MCF 10A (cell line): ENCODE data around the gene OR7G2. TPM values are rescaled to one million over a fixed set of nuclear protein-coding genes. Genes with fewer than 3 reads are reported as not detected.

Experiments
- BruUV-seq: library from RNA; stranded (reverse); fragments of 400-500 nt; replicated peaks from 2 replicates; lab custom pipeline; 2021; lab: Mats Ljungman, UMichigan
- CTCF ChIA-PET: fragments of 300-600 bp; sonication (Branson Sonifier 250); formaldehyde crosslinking; extraction: SDS; loops from one replicate; lab custom pipeline; 2021; ENCODE audit warnings: antibody characterized with exemption, inconsistent platforms; lab: Yijun Ruan, JAX
- POLR2A ChIA-PET: fragments of 300-600, 350-650 bp; sonication (Branson Sonifier 250); formaldehyde crosslinking; extraction: SDS; loops from one replicate; lab custom pipeline; 2020; ENCODE audit warnings: antibody characterized with exemption, inconsistent platforms; lab: Yijun Ruan, JAX
- DNase-seq: peaks from one replicate; pipeline ENCODE4 v3.0.0-alpha.2; 2018; ENCODE audit not compliant: unreplicated experiment
- H3K27ac Mint-ChIP-seq: one replicate; pipeline ENCODE4 v1.8.0; 2022; ENCODE audit warnings: mild to moderate bottlenecking, low read depth, mixed read lengths; ENCODE audit not compliant: unreplicated experiment
- H3K27me3 Mint-ChIP-seq: one replicate; pipeline ENCODE4 v1.8.0; 2022; ENCODE audit warnings: mixed read lengths; ENCODE audit not compliant: insufficient read depth, unreplicated experiment
- H3K36me3 Mint-ChIP-seq: one replicate; pipeline ENCODE4 v1.8.0; 2022; ENCODE audit warnings: mild to moderate bottlenecking, moderate library complexity, mixed read lengths; ENCODE audit not compliant: insufficient read depth, unreplicated experiment
- H3K4me1 Mint-ChIP-seq: one replicate; pipeline ENCODE4 v1.8.0; 2022; ENCODE audit warnings: mixed read lengths; ENCODE audit not compliant: insufficient read depth, unreplicated experiment
- H3K4me3 Mint-ChIP-seq: one replicate; pipeline ENCODE4 v1.8.0; 2022; ENCODE audit warnings: mild to moderate bottlenecking, moderate library complexity, mixed read lengths; ENCODE audit not compliant: unreplicated experiment
- H3K9me3 Mint-ChIP-seq: one replicate; pipeline ENCODE4 v1.8.0; 2022; ENCODE audit warnings: mixed read lengths; ENCODE audit not compliant: unreplicated experiment
- intact Hi-C: fragments of 100-400 bp; cut with micrococcal nuclease; formaldehyde crosslinking; loops from 2 replicates; pipeline ENCODE4 v1.14.1; 2022
- total RNA-seq: library from RNA; stranded (reverse); gene quantifications from 2 replicates; pipeline ENCODE4 v1.2.3, GENCODE V29; 2022
- TF ChIP-seq, protein P1 (sequence below): fragments of 200-600 bp; IDR thresholded peaks from one replicate; pipeline ENCODE4 v1.8.0; 2022; ENCODE audit warnings: antibody characterized with exemption, mild to moderate bottlenecking; ENCODE audit not compliant: unreplicated experiment

Gene OR7G2
- total RNA-seq, 1 experiment from 2014 or later: not detected

DNA sequence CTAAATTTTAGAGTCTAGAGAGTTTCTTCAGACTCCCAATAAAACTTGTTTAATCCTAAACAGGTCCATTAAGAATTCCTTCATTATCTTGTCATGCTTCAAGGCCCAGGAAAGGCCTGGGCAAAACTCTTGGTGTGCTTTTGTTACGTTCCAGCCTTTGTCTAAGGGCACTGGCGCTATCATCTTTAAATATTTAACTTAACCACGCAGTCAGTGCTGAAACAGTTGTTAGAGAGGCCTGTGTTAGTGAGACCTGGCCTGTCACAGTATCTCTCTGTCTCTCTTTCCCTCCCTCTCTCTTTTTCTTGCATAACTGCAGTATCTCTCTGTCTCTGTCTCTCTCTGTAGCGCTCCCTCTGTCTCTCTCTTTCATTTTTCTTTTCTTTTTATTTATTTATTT, 28.6 kb downstream of the OR7G2 start:
- Mint-ChIP-seq H3K9me3 (no peaks in the 10 kb centered on the region), H3K36me3 (no peaks in the 10 kb centered on the region), H3K27me3 (no peaks in the 10 kb centered on the region), H3K27ac (no peak overlapping the region), H3K4me1 (peaks cover 14% of the 10 kb centered on the region), H3K4me3 (no peak overlapping the region)
- DNase-seq: no peak
- intact Hi-C loops: loop anchor here (1.0 to 10.0 kb wide), 4 partner anchors 463 to 814 kb away; partner anchors contain the start of gene KANK3
- TF ChIP-seq, protein P1, sequence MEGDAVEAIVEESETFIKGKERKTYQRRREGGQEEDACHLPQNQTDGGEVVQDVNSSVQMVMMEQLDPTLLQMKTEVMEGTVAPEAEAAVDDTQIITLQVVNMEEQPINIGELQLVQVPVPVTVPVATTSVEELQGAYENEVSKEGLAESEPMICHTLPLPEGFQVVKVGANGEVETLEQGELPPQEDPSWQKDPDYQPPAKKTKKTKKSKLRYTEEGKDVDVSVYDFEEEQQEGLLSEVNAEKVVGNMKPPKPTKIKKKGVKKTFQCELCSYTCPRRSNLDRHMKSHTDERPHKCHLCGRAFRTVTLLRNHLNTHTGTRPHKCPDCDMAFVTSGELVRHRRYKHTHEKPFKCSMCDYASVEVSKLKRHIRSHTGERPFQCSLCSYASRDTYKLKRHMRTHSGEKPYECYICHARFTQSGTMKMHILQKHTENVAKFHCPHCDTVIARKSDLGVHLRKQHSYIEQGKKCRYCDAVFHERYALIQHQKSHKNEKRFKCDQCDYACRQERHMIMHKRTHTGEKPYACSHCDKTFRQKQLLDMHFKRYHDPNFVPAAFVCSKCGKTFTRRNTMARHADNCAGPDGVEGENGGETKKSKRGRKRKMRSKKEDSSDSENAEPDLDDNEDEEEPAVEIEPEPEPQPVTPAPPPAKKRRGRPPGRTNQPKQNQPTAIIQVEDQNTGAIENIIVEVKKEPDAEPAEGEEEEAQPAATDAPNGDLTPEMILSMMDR: no peak
- ChIA-PET POLR2A (interaction anchor here (0.7 kb wide), 1 partner anchor 72 kb away, joined by 3 read pairs; no protein-coding TSS in a partner anchor), CTCF (interaction anchor here (0.7 to 1.8 kb wide), 2 partner anchors 425 to 1634 kb away, joined by 3 to 6 read pairs; no protein-coding TSS in a partner anchor)
- no TSS peak for BruUV-seq

DNA sequence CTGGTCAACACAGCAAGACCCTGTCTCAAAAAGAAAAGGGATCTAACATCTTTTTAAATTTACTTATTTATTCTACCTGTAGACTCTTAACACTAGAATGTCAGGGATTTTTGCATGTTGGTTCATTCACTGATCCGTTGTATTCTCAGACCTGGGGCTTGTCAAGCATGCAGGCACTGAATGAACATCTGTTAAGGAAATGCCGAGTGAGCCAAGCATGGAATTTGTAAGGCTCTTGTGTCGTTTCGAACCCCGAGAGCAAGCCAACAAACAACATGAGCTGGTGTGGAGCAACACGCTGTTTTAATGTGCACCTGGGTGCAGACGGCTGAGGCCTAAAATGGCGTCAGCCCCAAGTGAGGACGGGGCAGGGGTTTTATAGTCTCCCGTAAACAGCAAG, 30.4 kb downstream of the OR7G2 start:
- POLR2A ChIA-PET: no interaction called here
- H3K36me3 Mint-ChIP-seq: no peaks in the 10 kb centered on the region
- CTCF ChIA-PET: interaction anchor here (0.6 to 1.8 kb wide), 4 partner anchors 9 to 423 kb away, joined by 3 to 6 read pairs (median 4); partner anchors contain the start of gene OR1M1
- H3K9me3 Mint-ChIP-seq: no peaks in the 10 kb centered on the region
- no peaks in the 10 kb centered on the region for H3K27me3 Mint-ChIP-seq
- TF ChIP-seq, protein P1: no peak
- BruUV-seq: no TSS peak
- no peak overlapping the region for H3K27ac Mint-ChIP-seq
- H3K4me1 Mint-ChIP-seq: peaks cover 14% of the 10 kb centered on the region
- DNase-seq: no peak
- intact Hi-C loops: loop anchor here (10.0 kb wide), 3 partner anchors 492 to 812 kb away; partner anchors contain the start of gene KANK3
- no peak overlapping the region for H3K4me3 Mint-ChIP-seq

DNA sequence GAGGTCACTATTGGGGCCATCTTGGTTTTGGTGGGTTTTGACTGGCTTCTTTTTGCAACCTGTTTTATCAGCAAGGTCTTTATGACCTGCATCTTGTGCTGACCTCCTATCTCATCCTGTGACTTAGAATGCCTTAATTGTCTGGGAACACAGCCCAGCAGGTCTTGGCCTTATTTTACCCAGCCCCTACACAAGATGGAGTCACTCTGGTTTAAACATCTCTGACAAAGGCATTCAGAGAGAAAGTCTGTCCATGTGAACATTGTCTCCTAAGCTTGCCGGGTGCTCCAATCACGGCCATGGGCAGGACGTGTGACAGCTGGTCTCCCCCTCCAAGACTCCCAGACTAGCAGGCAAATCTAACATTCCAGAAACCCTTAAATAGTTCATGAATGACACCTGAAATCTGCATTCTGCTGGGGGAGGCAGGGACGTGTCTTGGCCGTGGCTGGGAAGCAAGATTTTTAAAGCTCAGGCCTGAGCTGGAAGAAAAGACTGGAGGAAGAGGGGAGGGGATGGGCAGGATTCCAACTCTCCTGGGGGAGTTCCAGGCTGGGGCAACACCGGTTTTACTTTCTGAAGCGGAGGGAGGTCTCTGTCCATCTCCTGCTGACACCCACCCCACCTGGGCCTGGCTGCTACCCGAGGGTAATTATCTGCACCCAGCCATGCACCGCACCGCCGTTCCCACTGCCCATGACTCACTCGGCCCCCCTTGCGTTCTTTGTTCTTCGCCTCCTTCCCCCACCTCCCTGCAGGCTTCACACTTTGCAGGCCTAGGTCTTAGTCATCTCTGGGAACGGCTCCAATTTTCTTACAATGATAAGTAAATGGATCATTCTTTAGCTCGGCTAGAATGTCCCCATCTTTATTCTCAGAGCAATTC, 32.0 kb downstream of the OR7G2 start:
- H3K4me3 Mint-ChIP-seq: peak overlapping the region; percentile 65
- CTCF ChIA-PET: interaction anchor here (0.6 to 1.2 kb wide), 7 partner anchors 12 to 555 kb away, joined by 3 to 11 read pairs (median 3); no protein-coding TSS in a partner anchor

More for the DNA sequence above, 32.0 kb downstream of the OR7G2 start:
- TF ChIP-seq, protein P1: no peak
- Mint-ChIP-seq H3K4me1 (peaks cover 14% of the 10 kb centered on the region), H3K9me3 (no peaks in the 10 kb centered on the region), H3K36me3 (peaks cover 6% of the 10 kb centered on the region), H3K27ac (peak overlapping the region; percentile 57), H3K27me3 (no peaks in the 10 kb centered on the region)
- intact Hi-C loops: loop anchor here (1.0 to 10.0 kb wide), 4 partner anchors 243 to 811 kb away; partner anchors contain the start of genes KANK3, MBD3L1 and ZNF558
- POLR2A ChIA-PET: interaction anchor here (0.5 to 1.4 kb wide), 8 partner anchors 19 to 1496 kb away, joined by 3 to 6 read pairs (median 3); partner anchors contain the start of gene MBD3L1
- DNase-seq: peak; percentile 100
- no TSS peak for BruUV-seq
